GM19238 (cell line): ENCODE data around the gene RBP2.
"Not testable (repeated sequence)": the region's sequence is repeated elsewhere in the genome, so short reads cannot be mapped to it uniquely, and the experiment has no call there.

ENCODE experiments used
- DNase-seq: peaks from one replicate; pipeline ENCODE4 v3.0.0; 2011; ENCODE audit warnings: low spot score; ENCODE audit not compliant: insufficient read length

The RBP2 gene

DNA sequence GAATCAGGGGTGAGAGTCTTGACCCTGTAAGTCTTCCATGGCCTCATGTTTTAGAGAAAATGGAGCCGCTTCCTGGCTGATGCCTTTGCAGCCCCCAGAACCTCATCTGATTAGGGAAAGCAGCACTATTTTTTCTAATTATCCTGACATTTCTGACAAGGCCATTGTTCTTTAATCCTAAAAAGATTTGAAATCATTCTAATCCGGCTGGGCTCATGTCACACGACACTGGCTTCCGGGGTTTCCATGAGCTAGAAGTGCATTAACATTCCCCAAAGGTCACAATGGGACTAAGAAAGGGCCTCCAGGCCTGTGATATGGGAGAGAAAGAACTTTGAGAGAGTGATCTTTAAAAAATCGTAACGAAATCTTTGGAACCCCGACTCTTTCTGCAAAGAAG lies 33.1 kb downstream of the RBP2 start:
- DNase-seq: no peak

GRCh38 chr3:139441656-139442055 lies 34.7 kb downstream of the RBP2 start:
- DNase-seq: no peak

- no peak for DNase-seq
Measured at GRCh38 chr3:139440639-139441556, 35.4 kb downstream of the RBP2 start.

DNA sequence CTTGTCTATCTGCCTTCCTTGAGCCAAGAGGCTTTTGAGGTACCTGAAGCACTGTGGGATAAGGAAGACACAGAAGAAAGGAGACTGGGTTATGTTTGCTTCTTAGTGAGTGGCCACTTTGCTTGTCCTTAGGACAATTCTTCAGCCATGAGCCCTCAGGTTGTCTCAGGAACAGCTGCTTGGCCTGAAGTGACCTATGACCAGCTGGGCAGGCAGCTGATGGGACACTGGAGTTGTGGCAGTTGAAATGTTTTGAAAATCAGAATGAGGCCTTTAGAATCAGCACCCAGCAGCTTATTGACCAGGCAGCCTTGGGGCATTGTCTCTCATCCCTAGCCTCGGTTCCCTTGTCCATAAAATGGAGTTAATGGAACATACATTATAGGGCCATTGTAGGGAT lies 37.0 kb downstream of the RBP2 start:
- no peak for DNase-seq

- no peak for DNase-seq
Measured at GRCh38 chr3:139434764-139435307, 41.5 kb downstream of the RBP2 start.

- DNase-seq: no peak
Measured at GRCh38 chr3:139434228-139434627, 42.1 kb downstream of the RBP2 start.

DNA sequence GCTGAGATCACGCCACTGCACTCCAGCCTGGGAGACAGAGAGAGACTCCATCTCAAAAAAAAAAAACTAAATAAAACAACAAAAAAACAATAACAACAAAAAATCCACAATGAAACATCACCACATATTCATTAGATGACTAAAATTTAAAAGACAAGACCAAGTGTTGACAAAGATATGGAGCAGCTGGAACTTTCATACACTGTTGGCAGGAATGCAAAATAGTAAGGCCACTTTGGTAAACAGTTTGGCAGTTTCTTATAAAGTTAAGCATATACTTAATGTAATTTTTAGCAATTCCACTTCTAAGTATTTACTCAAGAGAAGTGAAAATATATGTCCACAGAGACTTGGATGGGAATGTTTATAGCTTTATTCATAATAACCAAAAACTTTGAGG lies 43.2 kb downstream of the RBP2 start:
- no peak for DNase-seq

DNA sequence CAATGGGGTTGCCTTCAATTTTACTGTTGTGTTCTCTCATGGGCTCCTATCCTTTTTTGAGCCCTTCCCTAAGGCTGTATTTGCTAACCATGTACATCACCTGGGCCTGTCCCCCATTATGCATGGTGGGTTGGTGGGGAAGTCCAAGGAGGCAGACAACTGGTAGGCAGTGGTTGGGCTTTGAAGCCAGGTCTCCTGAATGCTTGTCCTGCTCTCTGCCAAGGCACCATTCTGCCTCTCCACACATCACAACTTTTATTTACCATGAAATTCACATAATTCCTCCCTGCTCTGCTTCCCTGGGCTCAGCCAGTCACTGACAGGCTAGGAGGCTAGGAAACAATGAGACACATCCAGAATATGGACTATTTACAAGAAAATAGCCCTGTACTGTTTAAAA lies 45.8 kb downstream of the RBP2 start:
- no peak for DNase-seq

GRCh38 chr3:139427283-139428060 lies 48.8 kb downstream of the RBP2 start:
- peak; percentile 42 for DNase-seq

GRCh38 chr3:139425745-139426400 lies 50.4 kb downstream of the RBP2 start:
- DNase-seq: no peak

DNA sequence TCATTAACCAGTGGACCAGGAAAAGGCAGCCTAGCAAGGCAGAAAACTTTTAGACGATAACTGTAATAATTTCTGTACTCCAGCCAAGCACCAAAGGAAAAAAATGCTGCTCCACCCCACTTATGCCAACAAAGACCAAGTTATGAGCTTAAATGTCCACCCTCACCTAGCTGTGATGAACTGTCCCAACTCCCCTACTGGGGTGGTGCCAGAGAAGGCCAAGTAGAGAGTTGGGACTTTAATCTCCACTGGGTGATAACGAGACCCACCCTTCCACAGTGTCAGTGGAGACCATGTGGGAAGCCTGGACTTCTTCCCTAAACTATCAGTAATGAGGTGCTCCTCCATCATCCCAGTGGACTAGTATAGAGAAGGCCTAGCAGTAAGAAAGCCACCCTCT lies 53.1 kb downstream of the RBP2 start:
- no peak for DNase-seq

- no peak for DNase-seq
Measured at GRCh38 chr3:139421460-139421859, 54.9 kb downstream of the RBP2 start.

- DNase-seq: no peak
Measured at GRCh38 chr3:139421040-139421439, 55.3 kb downstream of the RBP2 start.

DNA sequence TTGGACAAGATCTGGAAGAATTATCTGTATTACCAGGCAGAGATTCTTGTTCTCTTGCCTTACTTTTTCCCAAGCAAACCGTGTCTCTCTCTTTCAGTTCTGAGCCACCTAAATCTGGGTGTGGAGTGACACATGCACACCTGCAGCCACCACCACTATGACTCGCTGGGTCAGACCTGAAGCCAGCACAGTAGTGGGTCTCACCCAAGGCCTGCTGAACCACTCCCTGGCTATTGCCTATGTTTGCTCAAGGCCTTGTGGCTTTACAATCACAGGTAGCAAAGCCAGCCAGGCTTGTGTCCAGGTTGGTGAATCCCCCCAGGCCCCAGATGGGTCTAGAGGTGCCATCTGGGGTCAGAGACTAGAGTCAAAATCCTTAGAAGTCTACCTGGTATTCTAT lies 58.2 kb downstream of the RBP2 start:
- no peak for DNase-seq

DNA sequence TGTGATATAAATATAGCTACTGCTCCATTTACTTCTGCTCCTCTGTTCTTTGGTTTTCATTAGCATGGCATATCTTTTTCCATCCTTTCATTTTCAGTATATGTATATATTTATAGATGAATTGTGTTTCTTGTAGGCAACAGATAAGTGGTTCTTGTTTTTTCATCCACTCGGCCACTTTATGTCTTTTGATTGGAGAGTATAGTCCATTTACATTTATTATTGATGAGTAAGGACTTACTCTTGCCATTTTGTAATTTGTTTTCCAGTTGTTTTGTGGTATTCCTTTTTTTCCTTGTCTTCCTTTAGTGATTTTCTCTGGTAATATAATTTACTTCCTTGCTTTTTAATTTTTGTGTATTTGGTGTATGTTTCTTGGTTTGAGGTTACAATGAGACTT lies 60.0 kb downstream of the RBP2 start:
- no peak for DNase-seq

DNA sequence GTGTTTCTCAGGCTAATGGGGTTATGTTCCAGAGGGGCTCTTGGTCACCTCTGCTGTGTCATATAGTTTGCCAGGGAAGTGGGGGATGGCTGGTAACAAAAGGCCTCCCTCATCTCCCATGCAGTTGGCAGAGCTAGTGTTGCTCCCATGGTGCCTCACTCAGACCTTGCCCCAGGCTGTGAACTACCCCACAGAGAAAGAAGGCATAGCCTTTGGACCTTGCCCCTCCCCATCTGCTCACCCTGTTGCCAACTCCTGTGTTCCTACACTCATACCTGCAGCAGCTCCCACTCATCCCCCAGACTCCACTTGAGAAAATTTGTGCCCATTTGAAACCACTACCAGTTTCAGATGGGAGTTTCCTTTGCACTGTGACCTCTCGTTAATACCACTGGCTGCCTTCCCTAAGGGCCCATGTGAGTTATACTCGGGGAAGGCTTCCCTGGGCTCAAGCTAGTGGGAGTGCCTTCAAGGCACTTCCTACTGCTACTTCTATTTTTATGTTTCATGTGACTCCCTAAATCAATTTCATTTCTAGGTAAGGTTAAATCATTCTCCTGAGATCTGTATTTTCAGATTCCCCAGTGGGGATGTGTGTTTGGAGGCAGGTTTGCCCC lies 61.6 kb downstream of the RBP2 start:
- no peak for DNase-seq

GRCh38 chr3:139412891-139413290 lies 63.4 kb downstream of the RBP2 start:
- not testable (repeated sequence) for DNase-seq
